Panc1 (cell line): ENCODE data around the gene IFNL3. TPM values are rescaled to one million over a fixed set of nuclear protein-coding genes. Genes with fewer than 3 reads are reported as not detected.

Experiments used
- ATAC-seq: fragments of 200-7000 bp; cut with Tn5 transposase; 2 replicates; pipeline ENCODE4 v1.9.1; 2020; ENCODE audit warnings: mild to moderate bottlenecking, moderate library complexity
- BruUV-seq: library from RNA; stranded (reverse); fragments of 400-500 nt; replicated peaks from 2 replicates; lab custom pipeline; 2021; lab: Mats Ljungman, UMichigan
- CTCF ChIA-PET: fragments of 300-600 bp; sonication (Branson Sonifier 250); formaldehyde crosslinking; loops from one replicate; lab custom pipeline; 2022; ENCODE audit warnings: antibody characterized with exemption; lab: Charles Lee
- POLR2A ChIA-PET: fragments of 300-600 bp; sonication (Branson Sonifier 250); formaldehyde crosslinking; loops from one replicate; lab custom pipeline; 2022; ENCODE audit warnings: antibody characterized with exemption; lab: Charles Lee
- DNase-seq: peaks from one replicate; pipeline ENCODE4 v3.0.0-alpha.2; 2010; ENCODE audit warnings: low read depth, low spot score
- H3K27ac ChIP-seq: 2 replicates; pipeline ENCODE4 v1.5.1; 2011; ENCODE audit warnings: mild to moderate bottlenecking, low read length, inconsistent platforms
- H3K27me3 ChIP-seq: fragments of 200-500 bp; sonication (Bioruptor generic); 2 replicates; pipeline ENCODE4 v1.6.0; 2014; ENCODE audit warnings: low read length, inconsistent platforms; ENCODE audit not compliant: control insufficient read depth, insufficient read depth
- H3K36me3 ChIP-seq: fragments of 200-500 bp; sonication (Bioruptor generic); 2 replicates; pipeline ENCODE4 v1.5.1; 2014; ENCODE audit warnings: inconsistent platforms, mild to moderate bottlenecking, low read length, moderate library complexity; ENCODE audit not compliant: control insufficient read depth, insufficient read depth
- H3K4me1 ChIP-seq: 2 replicates; pipeline ENCODE4 v1.5.1; 2011; ENCODE audit warnings: inconsistent platforms, mild to moderate bottlenecking, low read length, moderate library complexity; ENCODE audit not compliant: control insufficient read depth, insufficient read depth
- H3K4me3 ChIP-seq, 2 experiments: 2 replicates each; pipeline ENCODE4 v1.5.1; 2011 to 2012; ENCODE audit warnings: low read depth in 2 of 2, low read length in 2 of 2, mild to moderate bottlenecking in 2 of 2, inconsistent platforms in 1 of 2, moderate library complexity in 1 of 2
- H3K9me3 ChIP-seq: fragments of 200-500 bp; sonication (Bioruptor generic); 2 replicates; pipeline ENCODE4 v1.5.1; 2014; ENCODE audit warnings: low read depth, mild to moderate bottlenecking, inconsistent platforms, low read length, moderate library complexity; ENCODE audit not compliant: control insufficient read depth, insufficient read depth
- CTCF ChIP-seq: fragments of 450-650 bp; IDR thresholded peaks from 2 replicates; pipeline ENCODE4 v1.5.1; 2017; ENCODE audit warnings: mild to moderate bottlenecking
- POLR2AphosphoS5 ChIP-seq: IDR thresholded peaks from 2 replicates; pipeline ENCODE4 v1.6.1; 2012; ENCODE audit warnings: mild to moderate bottlenecking, low read depth, low read length, moderate library complexity
- REST ChIP-seq, 2 experiments: IDR thresholded peaks; 2 replicates each; pipeline ENCODE4 v1.6.1; 2011 to 2012; ENCODE audit warnings: low read depth in 2 of 2, control low read depth in 1 of 2, low read length in 1 of 2, mild to moderate bottlenecking in 1 of 2, moderate library complexity in 1 of 2; ENCODE audit not compliant: insufficient read depth in 1 of 2
- SIN3A ChIP-seq: IDR thresholded peaks from 2 replicates; pipeline ENCODE4 v1.6.1; 2012; ENCODE audit warnings: low read depth, mild to moderate bottlenecking, low read length, moderate library complexity, borderline replicate concordance; ENCODE audit not compliant: insufficient read depth
- TCF7L2 ChIP-seq: IDR thresholded peaks from 2 replicates; pipeline ENCODE4 v1.6.1; 2011; ENCODE audit warnings: mild to moderate bottlenecking, low read depth, low read length, inconsistent platforms
- in situ Hi-C: cut with HindIII; loops from 2 replicates; pipeline ENCODE4 v1.10.0; 2016; ENCODE audit warnings: low sequenced_read_pairs, low pct_unique_long_range_greater_than_20kb
- intact Hi-C: fragments of 100-400 bp; cut with micrococcal nuclease; formaldehyde crosslinking; loops from one replicate; pipeline ENCODE4 v1.10.0; 2022; ENCODE audit not compliant: unreplicated experiment
- total RNA-seq: library from RNA; stranded (reverse); gene quantifications from one replicate; pipeline ENCODE4 v1.2.1, GENCODE V29; 2021; ENCODE audit not compliant: unreplicated experiment

Gene IFNL3
- total RNA-seq, 1 experiment from 2014 or later = not detected

- intact Hi-C loops = no loop called here
- POLR2A ChIA-PET = no interaction called here
- Histone ChIP-seq H3K9me3 (peaks cover 13% of the 10 kb centered on the region; the same call in 1 of the 2 replicates), H3K4me3 (no peak overlapping the region), H3K36me3 (no peaks in the 10 kb centered on the region), H3K4me1 (no peaks in the 10 kb centered on the region), H3K27me3 (peaks cover 34% of the 10 kb centered on the region), H3K27ac (no peak overlapping the region)
- TF ChIP-seq TCF7L2 = no peak
- TF ChIP-seq SIN3A = no peak
- TF ChIP-seq POLR2AphosphoS5 = no peak
- TF ChIP-seq REST (IDR thresholded peaks at IDR 0.05; ENCODE audit: insufficient read depth in 1 of 2, low read depth in 2 of 2, low read length in 1 of 2) = no peak
- no peak for TF ChIP-seq CTCF
- no TSS peak for BruUV-seq
- CTCF ChIA-PET = no interaction called here
- ATAC-seq = no peak
- DNase-seq = no peak
- in situ Hi-C loops = loop anchor here (10.0 kb wide), 2 partner anchors 661 to 739 kb away; no protein-coding TSS in a partner anchor
Measured at GRCh38 chr19:39284032-39284431, 39.2 kb upstream of the IFNL3 start.

- H3K36me3 ChIP-seq = no peaks in the 10 kb centered on the region
- ATAC-seq = no peak
- intact Hi-C loops = no loop called here
- POLR2A ChIA-PET = interaction anchor here (0.6 to 1.0 kb wide), 3 partner anchors 15 to 127 kb away, joined by 3 to 4 read pairs (median 3); no protein-coding TSS in a partner anchor
- peaks cover 26% of the 10 kb centered on the region for H3K27me3 ChIP-seq
- no peak overlapping the region for H3K27ac ChIP-seq
- no peak for DNase-seq
- no peak for TF ChIP-seq REST (IDR thresholded peaks at IDR 0.05; ENCODE audit: insufficient read depth in 1 of 2, low read depth in 2 of 2, low read length in 1 of 2)
- no peak for TF ChIP-seq POLR2AphosphoS5
- no peak for TF ChIP-seq SIN3A
- TF ChIP-seq TCF7L2 = no peak
- TF ChIP-seq CTCF = no peak
- BruUV-seq = no TSS peak
- H3K4me3 ChIP-seq = no peak overlapping the region
- H3K4me1 ChIP-seq = no peaks in the 10 kb centered on the region
- CTCF ChIA-PET = interaction anchor here (0.6 to 0.7 kb wide), 3 partner anchors 15 to 218 kb away, joined by 3 to 4 read pairs (median 3); no protein-coding TSS in a partner anchor
- in situ Hi-C loops = loop anchor here (10.0 kb wide), 2 partner anchors 663 to 737 kb away; no protein-coding TSS in a partner anchor
- peaks cover 13% of the 10 kb centered on the region; the same call in 1 of the 2 replicates for H3K9me3 ChIP-seq
Measured at GRCh38 chr19:39282021-39282420, 37.2 kb upstream of the IFNL3 start.
